ENCODE data around the gene MYLK.

The MYLK gene

DNA sequence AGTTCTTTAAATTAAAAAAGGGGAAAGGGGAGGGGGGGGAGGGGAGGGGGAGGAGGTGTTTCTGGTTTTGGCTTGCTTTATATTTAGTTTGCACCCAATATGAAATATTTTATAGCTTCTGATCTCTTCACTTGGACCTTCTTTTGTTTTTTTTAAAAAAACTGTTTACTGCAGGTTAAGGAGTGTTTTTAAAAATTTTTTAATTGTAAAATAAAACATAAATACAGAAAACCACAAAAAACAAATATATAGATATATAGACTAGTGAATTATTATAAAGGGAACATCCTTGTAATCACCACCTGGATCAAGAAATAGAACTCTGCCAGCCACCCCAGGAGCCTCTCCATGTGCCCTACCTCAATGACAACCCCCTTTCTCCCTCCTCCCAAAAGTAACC, 861 bp upstream of the MYLK start:
- Mint-ChIP-seq H3K27me3 (peaks cover 81% of the 10 kb centered on the region), H3K27ac (no peak overlapping the region), H3K4me3 (no peak overlapping the region), H3K9me3 (peaks cover 0 to 7% of the 10 kb centered on the region in 2 donors), H3K4me1 (peaks cover 18% of the 10 kb centered on the region)
- ATAC-seq (no peak), DNase-seq (no peak)

DNA sequence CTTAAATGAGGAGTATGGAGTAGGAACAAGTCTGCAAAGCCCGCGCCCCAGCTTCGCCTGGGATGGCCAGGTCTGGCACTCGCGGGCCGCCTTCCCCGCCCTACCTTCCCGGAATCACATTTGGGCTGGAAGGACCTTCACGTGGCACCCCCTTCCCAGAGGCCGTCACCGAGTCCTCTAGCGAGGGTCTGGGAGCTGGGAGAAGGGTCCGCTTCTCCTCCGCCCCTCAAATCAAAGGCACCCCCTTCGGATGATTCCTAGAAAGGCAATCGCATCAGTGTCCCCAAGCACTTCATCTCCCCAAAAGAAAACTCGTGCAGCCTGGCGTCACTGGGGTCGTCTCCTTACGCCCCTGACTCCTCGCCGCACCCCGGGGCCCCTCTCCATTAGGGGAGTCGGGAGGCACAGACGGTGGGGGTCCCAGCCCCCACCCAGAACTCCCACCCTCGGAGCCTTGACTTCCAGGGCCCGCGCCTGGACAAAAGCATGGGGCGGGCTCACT, 380 bp downstream of the MYLK start:
- peaks cover 81% of the 10 kb centered on the region for H3K27me3 Mint-ChIP-seq
- no peaks in the 10 kb centered on the region for H3K9me3 Mint-ChIP-seq
- ATAC-seq = no peak
- H3K4me1 Mint-ChIP-seq = peaks cover 18% of the 10 kb centered on the region
- no peak overlapping the region for H3K27ac Mint-ChIP-seq
- H3K4me3 Mint-ChIP-seq = peak overlapping the region; percentile 61 to 69
- no peak for DNase-seq

DNA sequence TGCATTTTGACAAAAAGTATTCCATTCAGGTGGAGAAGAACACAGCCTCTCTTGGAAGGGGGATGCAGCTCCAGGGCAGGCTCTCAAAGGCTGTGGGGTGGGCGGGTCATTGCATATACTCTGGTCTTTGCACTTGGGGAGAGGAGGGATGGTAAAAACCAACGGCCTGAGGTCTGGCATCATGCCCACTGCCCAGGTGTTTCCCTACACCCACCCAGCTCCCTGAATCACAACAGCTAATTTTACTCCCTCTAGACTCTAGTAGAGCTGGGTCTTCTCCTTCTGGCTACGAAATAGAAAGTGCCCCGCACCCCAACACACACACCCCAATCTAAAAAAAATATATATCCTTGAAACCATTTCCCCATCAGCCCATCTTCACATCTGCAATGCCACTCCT, 1.0 kb downstream of the MYLK start:
- ATAC-seq = no peak
- no peak for DNase-seq
- Mint-ChIP-seq H3K27me3 (peaks cover 76% of the 10 kb centered on the region), H3K4me3 (peak overlapping the region; percentile 61 to 69), H3K4me1 (peaks cover 18% of the 10 kb centered on the region), H3K27ac (no peak overlapping the region), H3K9me3 (no peaks in the 10 kb centered on the region)

GRCh38 chr3:123881771-123882170, 2.4 kb downstream of the MYLK start:
- Mint-ChIP-seq H3K27ac (no peak overlapping the region), H3K27me3 (peaks cover 72% of the 10 kb centered on the region), H3K9me3 (no peaks in the 10 kb centered on the region), H3K4me1 (peaks cover 18% of the 10 kb centered on the region), H3K4me3 (no peak overlapping the region)
- no peak for DNase-seq
- ATAC-seq = no peak

- H3K27me3 Mint-ChIP-seq = peaks cover 66% of the 10 kb centered on the region
- H3K27ac Mint-ChIP-seq = no peak overlapping the region
- no peaks in the 10 kb centered on the region for H3K9me3 Mint-ChIP-seq
- ATAC-seq (no peak), DNase-seq (no peak)
- peaks cover 18% of the 10 kb centered on the region for H3K4me1 Mint-ChIP-seq
- no peak overlapping the region for H3K4me3 Mint-ChIP-seq
Observed at GRCh38 chr3:123880998-123881561, 3.1 kb downstream of the MYLK start.

GRCh38 chr3:123878807-123879206, 5.3 kb downstream of the MYLK start:
- peaks cover 54% of the 10 kb centered on the region for H3K27me3 Mint-ChIP-seq
- no peak overlapping the region for H3K27ac Mint-ChIP-seq
- ATAC-seq = no peak
- no peak for DNase-seq
- no peaks in the 10 kb centered on the region for H3K9me3 Mint-ChIP-seq
- H3K4me1 Mint-ChIP-seq = peaks cover 11% of the 10 kb centered on the region
- no peak overlapping the region for H3K4me3 Mint-ChIP-seq

- no peak for DNase-seq
- H3K27ac Mint-ChIP-seq = no peak overlapping the region
- H3K4me3 Mint-ChIP-seq = no peak overlapping the region
- no peaks in the 10 kb centered on the region for H3K9me3 Mint-ChIP-seq
- H3K27me3 Mint-ChIP-seq = peaks cover 52% of the 10 kb centered on the region
- ATAC-seq = peak; percentile 46
- H3K4me1 Mint-ChIP-seq = peaks cover 3% of the 10 kb centered on the region
Observed at GRCh38 chr3:123877965-123878364, 6.2 kb downstream of the MYLK start.

GRCh38 chr3:123877466-123877865, 6.7 kb downstream of the MYLK start:
- Mint-ChIP-seq H3K4me1 (no peaks in the 10 kb centered on the region), H3K27me3 (peaks cover 49% of the 10 kb centered on the region), H3K9me3 (no peaks in the 10 kb centered on the region), H3K27ac (no peak overlapping the region), H3K4me3 (no peak overlapping the region)
- ATAC-seq (no peak), DNase-seq (no peak)

DNA sequence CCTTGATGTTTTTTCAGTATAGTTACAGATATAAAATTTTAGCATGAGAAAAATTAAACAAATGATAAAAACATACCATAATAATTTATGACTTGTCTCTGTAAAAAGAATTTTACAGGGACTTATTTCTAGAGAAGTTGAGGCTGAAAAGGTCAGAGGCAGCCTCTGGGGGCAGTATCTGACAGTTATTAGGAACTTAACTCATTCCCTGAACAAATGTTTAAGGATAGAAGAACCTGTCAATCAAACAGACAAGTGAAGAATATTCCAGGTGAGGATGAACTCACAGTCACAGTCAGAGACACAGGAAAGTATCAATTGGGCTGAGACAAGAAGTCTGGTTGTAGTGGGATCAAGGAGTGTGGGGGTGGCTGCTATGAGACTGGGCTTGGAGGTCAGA, 7.3 kb downstream of the MYLK start:
- H3K27me3 Mint-ChIP-seq = peaks cover 43% of the 10 kb centered on the region
- DNase-seq (no peak), ATAC-seq (no peak)
- peak overlapping the region in 1 of 2 donors; percentile 18 for H3K27ac Mint-ChIP-seq
- no peaks in the 10 kb centered on the region for H3K9me3 Mint-ChIP-seq
- H3K4me3 Mint-ChIP-seq = no peak overlapping the region
- no peaks in the 10 kb centered on the region for H3K4me1 Mint-ChIP-seq

DNA sequence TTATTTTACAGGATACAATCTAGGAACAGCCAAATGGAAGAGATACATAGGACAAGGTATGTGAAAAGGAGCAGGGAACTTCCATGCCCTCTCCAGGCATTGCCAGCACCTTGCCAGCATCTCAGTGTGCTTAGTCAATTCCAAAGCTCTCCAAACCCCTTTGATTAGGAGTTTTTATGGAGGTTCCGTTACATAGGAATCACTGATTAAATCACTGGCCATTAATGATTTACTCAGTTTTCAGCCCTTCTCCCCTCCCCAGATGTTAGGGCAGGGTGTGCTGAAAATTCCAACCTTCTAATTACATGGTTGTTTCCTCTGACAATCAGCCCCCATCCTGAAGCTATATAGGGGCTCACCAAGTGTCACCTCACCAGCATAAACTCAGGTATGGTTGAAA, 11.5 kb downstream of the MYLK start:
- ATAC-seq (no peak), DNase-seq (no peak)
- no peaks in the 10 kb centered on the region for H3K4me1 Mint-ChIP-seq
- H3K4me3 Mint-ChIP-seq = no peak overlapping the region
- peaks cover 28% of the 10 kb centered on the region for H3K27me3 Mint-ChIP-seq
- no peak overlapping the region for H3K27ac Mint-ChIP-seq
- peaks cover 0 to 7% of the 10 kb centered on the region in 2 donors for H3K9me3 Mint-ChIP-seq

DNA sequence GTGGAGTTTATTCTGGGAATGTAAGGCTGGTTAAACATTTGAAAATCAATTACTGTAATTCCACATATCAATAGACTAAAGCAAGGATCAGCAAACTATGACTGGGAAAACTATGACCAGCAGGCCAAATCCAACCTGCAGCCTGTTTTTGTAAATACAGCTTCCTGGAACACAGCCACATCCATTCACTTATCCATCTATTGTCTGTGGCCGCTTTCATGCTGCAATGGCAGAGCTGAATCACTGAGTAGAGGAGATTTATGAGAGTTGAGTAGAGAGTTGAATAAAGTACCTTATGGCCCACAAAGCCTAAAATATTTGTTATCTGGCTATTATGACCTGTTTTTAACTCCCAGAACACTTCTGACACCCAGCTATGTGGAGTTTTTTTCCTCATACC, 12.2 kb downstream of the MYLK start:
- Mint-ChIP-seq H3K9me3 (peaks cover 0 to 7% of the 10 kb centered on the region in 2 donors), H3K4me3 (no peak overlapping the region), H3K4me1 (no peaks in the 10 kb centered on the region), H3K27me3 (peaks cover 28% of the 10 kb centered on the region), H3K27ac (no peak overlapping the region)
- DNase-seq (no peak), ATAC-seq (no peak)

- peaks cover 0 to 7% of the 10 kb centered on the region in 2 donors for H3K9me3 Mint-ChIP-seq
- no peak overlapping the region for H3K27ac Mint-ChIP-seq
- DNase-seq (no peak), ATAC-seq (peak; percentile 28)
- H3K27me3 Mint-ChIP-seq = peaks cover 28% of the 10 kb centered on the region
- no peaks in the 10 kb centered on the region for H3K4me1 Mint-ChIP-seq
- no peak overlapping the region for H3K4me3 Mint-ChIP-seq
Observed at GRCh38 chr3:123870033-123870432, 14.1 kb downstream of the MYLK start.

DNA sequence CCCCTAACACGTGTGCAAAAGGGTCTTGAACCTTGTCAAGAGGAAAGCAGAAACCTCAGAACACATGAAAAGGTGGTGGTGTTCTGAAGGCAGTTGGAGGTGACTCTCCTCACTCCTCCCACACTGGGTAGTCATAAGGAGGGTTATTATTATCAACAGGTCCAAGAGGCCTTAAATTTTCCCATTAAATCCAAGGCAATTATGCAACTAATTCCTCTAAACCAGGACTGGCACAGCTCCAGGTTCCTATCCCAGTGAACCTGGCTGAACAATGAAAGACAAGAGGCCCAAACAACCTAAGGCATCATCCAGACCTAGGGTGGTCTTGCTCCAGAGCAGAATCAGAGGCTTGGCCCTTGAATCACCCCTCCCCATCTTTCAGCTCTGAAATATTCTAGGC, 15.0 kb downstream of the MYLK start:
- no peak for DNase-seq

GRCh38 chr3:123864706-123865105, 19.4 kb downstream of the MYLK start:
- H3K4me3 Mint-ChIP-seq = no peak overlapping the region
- H3K9me3 Mint-ChIP-seq = peaks cover 0 to 4% of the 10 kb centered on the region in 2 donors
- ATAC-seq (no peak), DNase-seq (no peak)
- no peaks in the 10 kb centered on the region for H3K27me3 Mint-ChIP-seq
- H3K27ac Mint-ChIP-seq = peak overlapping the region in 1 of 2 donors; percentile 1
- H3K4me1 Mint-ChIP-seq = no peaks in the 10 kb centered on the region

More for the DNA sequence above, 15.0 kb downstream of the MYLK start:
- Mint-ChIP-seq H3K27me3 (peaks cover 20% of the 10 kb centered on the region), H3K27ac (no peak overlapping the region), H3K4me1 (no peaks in the 10 kb centered on the region), H3K4me3 (no peak overlapping the region), H3K9me3 (peaks cover 0 to 11% of the 10 kb centered on the region in 2 donors)
- ATAC-seq = no peak

DNA sequence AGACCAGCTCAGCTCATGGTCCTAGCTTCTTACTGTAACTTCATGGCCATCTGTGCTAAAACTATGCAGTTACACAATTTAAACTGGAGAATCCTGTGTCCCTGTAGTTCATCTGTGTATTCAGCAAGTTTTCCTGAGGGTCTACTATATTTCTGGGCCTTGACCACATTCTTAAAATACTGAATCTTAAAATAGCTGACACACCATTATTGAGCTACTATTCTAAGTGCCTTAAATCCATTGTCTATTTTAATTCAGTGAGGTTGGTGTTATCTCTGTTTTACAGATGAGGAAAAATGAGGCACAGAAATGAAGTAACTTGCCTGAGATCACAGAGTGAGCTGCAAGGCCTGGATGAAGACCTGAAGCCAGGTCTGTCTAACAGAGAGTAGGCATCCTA, 22.0 kb downstream of the MYLK start:
- H3K27ac Mint-ChIP-seq = no peak overlapping the region
- DNase-seq (no peak), ATAC-seq (no peak)
- no peak overlapping the region for H3K4me3 Mint-ChIP-seq
- no peaks in the 10 kb centered on the region for H3K4me1 Mint-ChIP-seq
- H3K9me3 Mint-ChIP-seq = peaks cover 0 to 4% of the 10 kb centered on the region in 2 donors
- H3K27me3 Mint-ChIP-seq = no peaks in the 10 kb centered on the region

- Mint-ChIP-seq H3K4me1 (no peaks in the 10 kb centered on the region), H3K27me3 (no peaks in the 10 kb centered on the region), H3K9me3 (peaks cover 0 to 4% of the 10 kb centered on the region in 2 donors), H3K4me3 (no peak overlapping the region), H3K27ac (no peak overlapping the region)
- no peak for ATAC-seq
- no peak for DNase-seq
Observed at GRCh38 chr3:123861081-123861836, 22.9 kb downstream of the MYLK start.

All from stimulated activated naive CD8-positive, alpha-beta T cell treated with anti-CD3 and anti-CD28 coated beads, Interleukin-15, amount 100 ng/mL, for 72 hours (primary cell).